GM12801 (cell line): ENCODE data around the gene TECPR1.

ENCODE experiments used
- TF ChIP-seq, protein P1 (sequence below): IDR thresholded peaks from one replicate; pipeline ENCODE4 v1.5.1; 2011; ENCODE audit warnings: control low read depth; ENCODE audit not compliant: insufficient read length; ENCODE audit errors: extremely low read depth

Gene TECPR1, protein sequence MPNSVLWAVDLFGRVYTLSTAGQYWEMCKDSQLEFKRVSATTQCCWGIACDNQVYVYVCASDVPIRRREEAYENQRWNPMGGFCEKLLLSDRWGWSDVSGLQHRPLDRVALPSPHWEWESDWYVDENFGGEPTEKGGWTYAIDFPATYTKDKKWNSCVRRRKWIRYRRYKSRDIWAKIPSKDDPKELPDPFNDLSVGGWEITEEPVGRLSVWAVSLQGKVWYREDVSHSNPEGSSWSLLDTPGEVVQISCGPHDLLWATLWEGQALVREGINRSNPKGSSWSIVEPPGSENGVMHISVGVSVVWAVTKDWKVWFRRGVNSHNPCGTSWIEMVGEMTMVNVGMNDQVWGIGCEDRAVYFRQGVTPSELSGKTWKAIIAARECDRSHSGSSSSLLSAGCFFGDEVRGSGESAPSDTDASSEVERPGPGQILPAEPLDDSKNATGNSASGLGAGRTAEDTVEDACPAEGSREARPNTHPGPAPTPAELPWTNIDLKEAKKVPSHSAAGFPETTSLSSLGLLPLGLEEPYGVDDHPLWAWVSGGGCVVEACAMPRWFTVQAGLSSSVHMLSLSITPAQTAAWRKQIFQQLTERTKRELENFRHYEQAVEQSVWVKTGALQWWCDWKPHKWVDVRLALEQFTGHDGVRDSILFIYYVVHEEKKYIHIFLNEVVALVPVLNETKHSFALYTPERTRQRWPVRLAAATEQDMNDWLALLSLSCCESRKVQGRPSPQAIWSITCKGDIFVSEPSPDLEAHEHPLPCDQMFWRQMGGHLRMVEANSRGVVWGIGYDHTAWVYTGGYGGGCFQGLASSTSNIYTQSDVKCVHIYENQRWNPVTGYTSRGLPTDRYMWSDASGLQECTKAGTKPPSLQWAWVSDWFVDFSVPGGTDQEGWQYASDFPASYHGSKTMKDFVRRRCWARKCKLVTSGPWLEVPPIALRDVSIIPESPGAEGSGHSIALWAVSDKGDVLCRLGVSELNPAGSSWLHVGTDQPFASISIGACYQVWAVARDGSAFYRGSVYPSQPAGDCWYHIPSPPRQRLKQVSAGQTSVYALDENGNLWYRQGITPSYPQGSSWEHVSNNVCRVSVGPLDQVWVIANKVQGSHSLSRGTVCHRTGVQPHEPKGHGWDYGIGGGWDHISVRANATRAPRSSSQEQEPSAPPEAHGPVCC

DNA sequence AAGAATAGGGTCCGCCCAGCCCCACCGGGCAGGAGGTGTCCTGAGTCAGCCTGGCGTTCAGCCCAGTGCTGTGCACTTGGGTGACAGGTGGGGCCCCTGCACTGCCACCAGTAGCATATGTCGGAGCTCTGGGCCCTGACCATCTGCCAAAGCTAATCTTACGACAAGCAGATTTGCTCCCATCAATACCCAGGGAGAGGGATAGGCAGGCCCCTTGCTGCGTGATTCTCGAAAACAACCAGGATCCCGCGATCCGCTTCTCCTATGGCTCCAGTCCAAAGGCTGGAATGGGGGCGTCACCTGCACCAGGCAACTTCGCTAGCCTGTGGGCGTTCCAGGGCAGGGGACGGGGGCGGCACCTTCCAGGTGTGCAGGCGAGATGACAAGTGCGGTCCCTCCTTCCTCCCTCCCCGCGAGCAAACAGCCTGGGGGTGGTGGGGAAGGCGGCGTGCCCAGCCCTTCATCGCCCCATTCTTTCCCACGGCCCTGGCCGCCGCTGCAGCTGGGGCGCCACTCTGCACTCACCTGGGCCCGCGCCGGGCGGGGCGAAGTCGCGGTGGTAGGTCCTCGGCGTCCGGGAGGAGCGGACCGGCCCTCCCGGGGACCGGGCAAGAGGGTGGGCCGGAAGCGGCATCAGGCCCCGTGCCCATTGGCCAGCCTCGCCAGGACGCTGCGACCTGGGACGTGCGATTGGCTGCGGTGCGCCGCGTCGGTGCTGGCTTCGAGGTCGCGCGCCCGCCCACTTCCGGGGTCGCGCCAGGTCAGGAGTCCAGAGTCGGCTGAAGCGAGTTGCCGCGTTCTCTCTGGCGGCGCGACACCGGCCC, at the start of gene TECPR1:
TECPR1 (minus strand) TSS at position 632 of the 824 bp plus-strand sequence. CDS start 6,086 bp downstream, outside the sequence.
- TF ChIP-seq, protein P1, sequence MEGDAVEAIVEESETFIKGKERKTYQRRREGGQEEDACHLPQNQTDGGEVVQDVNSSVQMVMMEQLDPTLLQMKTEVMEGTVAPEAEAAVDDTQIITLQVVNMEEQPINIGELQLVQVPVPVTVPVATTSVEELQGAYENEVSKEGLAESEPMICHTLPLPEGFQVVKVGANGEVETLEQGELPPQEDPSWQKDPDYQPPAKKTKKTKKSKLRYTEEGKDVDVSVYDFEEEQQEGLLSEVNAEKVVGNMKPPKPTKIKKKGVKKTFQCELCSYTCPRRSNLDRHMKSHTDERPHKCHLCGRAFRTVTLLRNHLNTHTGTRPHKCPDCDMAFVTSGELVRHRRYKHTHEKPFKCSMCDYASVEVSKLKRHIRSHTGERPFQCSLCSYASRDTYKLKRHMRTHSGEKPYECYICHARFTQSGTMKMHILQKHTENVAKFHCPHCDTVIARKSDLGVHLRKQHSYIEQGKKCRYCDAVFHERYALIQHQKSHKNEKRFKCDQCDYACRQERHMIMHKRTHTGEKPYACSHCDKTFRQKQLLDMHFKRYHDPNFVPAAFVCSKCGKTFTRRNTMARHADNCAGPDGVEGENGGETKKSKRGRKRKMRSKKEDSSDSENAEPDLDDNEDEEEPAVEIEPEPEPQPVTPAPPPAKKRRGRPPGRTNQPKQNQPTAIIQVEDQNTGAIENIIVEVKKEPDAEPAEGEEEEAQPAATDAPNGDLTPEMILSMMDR: no peak

DNA sequence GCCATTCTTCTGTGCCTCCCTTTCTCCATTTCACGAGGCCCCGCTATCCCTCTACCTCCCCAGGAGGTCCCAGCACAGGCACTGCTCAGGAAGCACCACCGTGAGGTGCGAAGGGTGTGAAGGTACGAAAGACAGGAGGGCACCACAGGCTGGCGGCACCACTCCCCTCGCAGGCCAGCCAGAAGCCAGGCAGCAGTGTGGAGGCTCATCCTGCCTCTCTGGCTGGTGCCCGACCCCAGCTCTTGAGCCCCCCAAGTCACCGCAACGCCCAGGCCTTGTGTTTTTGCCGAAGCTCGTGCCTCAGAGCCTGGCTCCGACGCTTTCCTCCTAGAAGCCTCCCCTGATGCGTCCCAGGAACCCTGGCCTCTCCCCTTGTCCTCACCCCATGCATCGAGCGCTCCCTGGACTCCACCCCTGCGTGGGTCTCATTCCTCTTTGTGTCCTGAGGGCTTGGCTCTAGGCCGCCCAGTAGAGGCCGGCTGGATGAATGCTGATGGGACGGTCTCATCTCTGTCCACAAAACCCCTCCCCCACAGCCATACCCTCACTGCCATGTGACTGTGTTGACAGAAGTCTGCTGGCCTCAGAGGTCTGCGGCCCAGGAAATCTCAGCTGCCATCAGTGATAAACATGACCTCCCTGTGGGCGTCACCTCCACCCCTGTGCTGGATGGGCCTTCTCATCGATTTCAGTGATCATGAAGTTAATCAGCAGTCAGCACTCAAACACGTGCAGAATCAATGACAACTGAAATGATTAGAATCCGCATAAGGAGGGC, 48.8 kb upstream of the TECPR1 start:
- TF ChIP-seq, protein P1: no peak

DNA sequence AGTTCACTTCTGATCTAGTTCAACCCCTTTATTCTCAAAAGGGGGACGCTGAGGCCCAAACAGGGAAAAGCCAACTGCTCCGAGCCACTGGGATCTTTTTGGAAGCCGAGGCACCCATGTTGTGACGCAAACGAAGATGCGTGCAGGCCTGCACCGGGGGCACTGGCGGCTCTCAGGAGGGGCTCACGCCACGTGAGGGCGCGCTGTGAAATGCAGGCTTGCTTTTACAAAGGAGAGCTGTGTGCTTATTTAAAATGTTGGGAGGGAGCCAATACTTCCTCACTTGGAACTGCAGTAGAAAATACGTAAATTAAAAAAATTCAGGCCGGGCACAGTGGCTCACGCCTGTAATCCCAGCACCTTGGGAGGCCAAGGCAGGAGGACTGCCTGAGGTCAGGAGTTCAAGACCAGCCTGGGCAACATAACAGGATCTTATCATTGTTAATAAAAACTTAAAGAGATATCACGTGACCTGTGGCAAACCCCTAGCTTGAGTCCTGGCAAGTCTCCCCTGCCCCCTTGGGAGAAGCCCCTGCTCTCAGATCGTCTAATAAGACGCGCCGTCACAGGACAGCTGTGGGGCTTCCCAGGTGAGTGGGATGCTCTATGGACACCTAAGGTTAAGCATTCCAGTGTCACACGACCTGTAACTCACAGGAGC, 45.7 kb upstream of the TECPR1 start:
- TF ChIP-seq, protein P1: no peak

DNA sequence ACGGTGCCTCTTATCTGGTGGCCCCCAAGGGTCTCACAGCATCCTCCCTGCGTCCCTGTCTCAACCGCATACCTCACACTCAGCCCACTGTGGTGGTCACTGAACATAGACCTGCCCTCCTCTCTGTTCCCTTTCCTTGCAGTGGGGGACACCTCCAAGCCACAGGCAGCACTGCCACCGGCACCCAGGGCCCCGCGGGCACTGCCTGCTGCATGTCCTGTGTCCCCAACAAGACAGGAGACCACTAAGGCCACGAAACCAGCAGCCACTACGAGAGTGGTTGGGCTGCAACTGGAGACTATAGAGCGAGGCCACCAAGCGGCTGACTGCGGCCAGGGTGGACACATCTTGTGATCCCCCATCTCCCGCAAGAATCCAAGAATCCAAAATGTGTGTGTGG, 44.8 kb upstream of the TECPR1 start:
- TF ChIP-seq, protein P1: no peak

DNA sequence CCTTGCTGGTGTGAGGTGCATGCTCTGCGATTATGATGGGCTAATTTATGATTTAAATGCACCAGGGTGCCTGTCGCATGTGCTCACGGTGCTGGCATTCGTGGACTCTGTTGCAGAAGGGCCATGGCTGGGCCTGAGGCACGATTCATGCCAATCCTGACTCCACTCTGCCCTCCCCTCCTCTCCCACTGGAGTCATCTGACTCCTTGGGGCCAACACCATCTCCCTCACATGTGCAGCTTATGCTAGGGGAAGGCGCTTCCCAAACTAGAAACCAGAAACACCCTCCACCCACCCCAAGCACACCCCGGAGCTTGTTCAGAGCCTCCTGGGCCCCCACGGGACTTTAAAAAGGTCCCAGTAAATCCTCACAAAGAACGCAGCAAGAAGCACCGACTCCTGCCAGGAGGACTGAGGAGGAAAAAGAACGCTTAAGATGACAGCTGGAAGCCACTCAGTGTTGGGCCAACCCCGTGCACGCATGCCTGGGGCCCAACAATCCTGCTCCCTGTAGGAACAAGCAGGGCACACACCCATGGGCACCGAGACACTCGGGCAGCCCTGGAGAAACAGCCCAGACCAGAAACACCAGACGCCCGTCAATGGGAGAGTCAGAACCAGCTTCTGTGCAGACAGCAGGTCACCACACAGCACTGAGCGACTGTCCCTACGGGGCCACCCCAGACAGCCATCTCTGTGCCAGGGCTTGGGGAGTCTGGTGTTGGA, 43.6 kb upstream of the TECPR1 start:
- TF ChIP-seq, protein P1: no peak
